Measurements from ENCODE around the gene IGIP.
"Not testable (repeated sequence)": the region's sequence is repeated elsewhere in the genome, so short reads cannot be mapped to it uniquely, and the experiment has no call there.

IGIP gene

DNA sequence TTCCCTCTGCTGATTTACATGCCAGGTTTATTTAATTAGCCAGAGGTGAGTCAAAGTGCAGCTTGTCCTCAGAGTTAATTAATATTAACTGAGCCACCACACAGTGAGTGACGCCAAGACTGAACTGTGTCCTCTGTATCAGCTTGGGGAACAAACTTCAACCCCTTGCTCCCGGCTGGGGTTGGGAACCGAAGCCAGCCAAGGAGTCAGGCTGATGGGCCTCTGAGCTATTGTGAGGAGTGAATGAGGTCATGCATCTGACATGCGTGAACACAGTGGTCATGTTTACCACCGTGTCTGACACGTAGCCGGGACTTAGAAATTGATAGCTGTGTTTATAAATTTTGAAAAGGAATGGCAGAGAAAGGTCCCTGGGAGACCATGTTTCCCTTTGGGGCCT lies 17.1 kb downstream of the IGIP start:
- no peak for DNase-seq

GRCh38 chr5:140143521-140144258 lies 18.0 kb downstream of the IGIP start:
- no peak for DNase-seq

- no peak for DNase-seq
Observed at GRCh38 chr5:140145256-140145655, 19.5 kb downstream of the IGIP start.

GRCh38 chr5:140145818-140146522 lies 20.2 kb downstream of the IGIP start:
- peak in 3 of 4 experiments; percentile 8 to 45 (median 17) for DNase-seq

DNA sequence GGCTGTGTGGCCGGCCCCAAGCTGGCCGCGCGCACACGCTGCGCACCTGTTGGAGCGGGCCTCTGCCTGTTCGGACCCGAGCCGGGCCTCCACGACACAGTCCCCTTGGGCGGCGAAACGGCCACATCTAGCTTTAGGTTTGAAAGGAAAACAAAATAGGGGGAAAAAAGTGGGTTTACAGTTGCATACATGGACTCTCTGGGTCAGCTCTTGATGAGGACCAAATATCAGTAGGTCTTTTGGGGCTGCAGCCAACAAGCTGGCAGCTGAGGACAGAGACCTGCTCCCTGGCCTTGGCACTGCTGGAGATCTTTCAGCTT lies 20.7 kb downstream of the IGIP start:
- no peak for DNase-seq

DNA sequence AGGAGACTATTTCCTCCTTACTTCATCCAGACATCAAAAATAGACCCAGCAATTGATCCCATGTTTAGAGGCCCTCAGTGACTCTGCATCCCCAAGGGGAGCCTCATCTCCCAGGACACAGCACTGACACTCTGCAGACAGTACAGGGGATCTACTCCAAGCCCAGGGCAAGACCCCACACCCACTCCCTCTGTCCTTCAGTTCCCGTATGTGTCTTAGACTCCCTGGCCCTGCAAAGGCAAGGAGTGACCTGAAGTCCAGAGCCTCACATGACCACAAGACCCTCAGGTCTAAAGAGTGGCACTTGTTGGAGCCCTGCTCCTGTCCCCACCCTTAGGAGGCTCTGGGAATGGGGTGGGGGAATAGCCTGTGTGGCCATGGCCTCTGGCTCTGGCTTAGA lies 21.7 kb downstream of the IGIP start:
- DNase-seq: no peak

DNA sequence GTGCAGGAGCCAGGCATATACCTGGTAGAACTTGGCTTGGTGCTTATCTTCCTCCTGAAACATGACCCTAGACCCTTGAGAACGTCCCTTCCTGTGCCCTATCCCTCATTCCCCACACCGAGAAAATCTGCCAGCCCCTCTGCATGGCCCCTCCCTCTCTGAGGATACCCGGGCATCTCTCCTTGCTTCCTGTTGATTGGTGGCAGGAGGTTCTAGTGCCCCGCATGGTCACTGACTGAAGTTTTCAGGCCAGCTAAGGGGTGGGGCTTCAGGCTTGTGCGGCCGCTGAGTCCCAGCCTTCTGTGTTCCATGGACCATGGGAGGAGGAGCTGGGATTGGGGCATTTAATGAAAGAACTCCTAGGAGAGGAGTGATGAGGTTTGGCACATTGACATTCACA lies 22.8 kb downstream of the IGIP start:
- DNase-seq: no peak

DNA sequence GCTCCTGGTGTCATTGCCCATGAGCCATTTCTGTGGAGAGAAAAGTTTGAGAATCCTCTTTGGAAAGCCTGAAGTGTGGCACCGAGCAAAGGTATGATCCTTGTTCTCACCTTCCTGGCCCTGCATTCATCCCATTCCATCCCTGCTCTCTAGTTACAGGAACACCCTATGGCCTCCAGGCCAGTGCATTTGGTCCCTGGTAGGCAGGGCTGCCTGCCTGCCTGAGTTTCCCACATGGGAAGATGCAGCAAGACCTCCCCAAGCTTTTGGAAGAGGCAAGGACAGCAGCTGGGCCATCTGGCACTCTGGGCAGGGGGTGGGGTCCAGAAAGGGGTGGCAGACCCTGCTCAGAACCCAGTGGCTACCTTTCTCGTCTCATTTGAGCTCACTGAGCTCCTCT lies 24.5 kb downstream of the IGIP start:
- DNase-seq: no peak

GRCh38 chr5:140151144-140152021 lies 25.6 kb downstream of the IGIP start:
- no peak for DNase-seq

- no peak for DNase-seq
Observed at GRCh38 chr5:140152022-140152999, 26.6 kb downstream of the IGIP start.

GRCh38 chr5:140153255-140153654 lies 27.5 kb downstream of the IGIP start:
- DNase-seq: no peak

DNA sequence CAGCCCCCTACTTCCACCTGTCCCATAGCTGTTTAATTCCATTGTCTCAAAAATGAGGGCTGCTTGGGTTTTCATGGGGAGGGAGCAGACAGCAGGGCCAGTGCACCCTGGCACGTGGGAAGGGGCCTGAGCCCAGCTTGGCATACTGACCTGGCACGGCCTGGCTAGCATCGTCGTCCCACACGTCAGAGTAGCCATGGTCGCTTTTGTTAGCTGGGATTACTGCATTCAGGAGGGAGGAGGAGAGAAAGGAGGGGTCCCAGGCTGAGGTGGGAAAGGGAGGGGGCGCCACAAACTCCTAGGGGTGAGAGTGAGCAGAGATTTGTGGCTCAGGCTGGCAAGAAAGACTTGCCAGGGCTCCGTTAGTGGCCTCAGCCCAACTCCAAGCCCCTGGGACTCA lies 28.2 kb downstream of the IGIP start:
- DNase-seq: no peak

DNA sequence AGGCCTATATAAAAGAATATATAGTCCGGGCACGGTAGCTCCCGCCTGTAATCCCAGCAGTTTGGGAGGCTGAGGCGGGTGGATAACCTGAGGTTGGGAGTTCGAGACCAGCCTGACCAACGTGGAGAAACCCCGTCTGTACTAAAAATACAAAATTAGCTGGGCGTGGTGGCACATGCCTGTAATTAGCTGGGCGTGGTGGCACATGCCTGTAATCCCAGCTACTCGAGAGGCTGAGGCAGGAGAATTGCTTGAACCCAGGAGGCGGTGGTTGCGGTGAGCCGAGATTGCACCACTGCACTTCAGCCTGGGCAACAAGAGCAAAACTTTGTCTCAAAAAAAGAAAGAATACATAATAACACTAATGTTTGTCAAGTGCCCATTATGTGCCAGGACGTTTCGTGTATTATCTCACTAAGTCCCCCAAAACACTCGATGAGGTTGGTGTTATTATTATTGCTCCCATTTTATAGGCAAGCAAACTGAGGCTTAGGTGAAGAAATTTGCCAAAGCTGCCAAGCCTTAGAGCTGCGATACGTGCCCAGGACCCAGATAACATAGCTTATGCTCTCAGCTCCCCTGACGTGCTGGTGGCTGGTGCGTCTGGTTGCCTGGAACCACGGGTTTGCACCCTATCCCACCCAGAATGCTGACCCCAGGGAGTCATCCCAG lies 29.1 kb downstream of the IGIP start:
- not testable (repeated sequence) for DNase-seq

DNA sequence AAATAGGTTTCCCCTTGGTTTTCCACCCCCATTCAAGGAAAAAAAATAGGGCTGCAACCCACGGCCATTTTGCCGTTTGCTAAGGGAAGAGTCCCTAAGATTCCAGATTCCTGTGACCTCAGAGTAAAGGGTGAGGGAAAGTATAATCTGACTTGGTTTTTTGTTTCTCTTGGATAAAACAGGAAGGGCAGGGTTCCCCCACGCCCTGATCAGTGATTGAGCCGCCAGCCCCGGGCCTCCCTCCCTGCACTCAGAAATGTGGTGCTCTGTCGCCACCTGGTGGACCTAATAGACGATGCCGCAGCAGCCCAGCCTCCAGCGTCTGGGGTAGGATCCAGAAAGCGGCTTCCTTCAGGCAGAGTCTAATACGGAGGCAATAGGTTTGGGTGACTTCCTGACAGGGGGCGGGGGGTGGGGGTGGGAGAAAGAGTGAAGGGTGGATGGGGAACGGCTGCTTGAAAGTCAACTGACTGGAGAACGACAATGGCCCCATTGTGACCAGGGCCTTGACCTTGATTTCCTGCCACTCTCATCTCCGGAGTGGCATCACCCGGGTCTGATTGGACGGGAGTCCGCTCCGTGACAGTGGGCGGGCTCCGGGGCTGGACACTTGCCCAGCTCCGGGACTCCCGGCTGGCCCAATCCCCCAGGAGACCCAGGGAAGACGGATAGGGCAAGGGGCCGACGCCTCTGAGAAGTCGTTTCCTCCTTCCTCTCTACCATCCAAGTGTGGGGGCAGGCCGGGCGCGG lies 31.5 kb downstream of the IGIP start:
- DNase-seq: peak; percentile 67 to 84 (median 74)

DNA sequence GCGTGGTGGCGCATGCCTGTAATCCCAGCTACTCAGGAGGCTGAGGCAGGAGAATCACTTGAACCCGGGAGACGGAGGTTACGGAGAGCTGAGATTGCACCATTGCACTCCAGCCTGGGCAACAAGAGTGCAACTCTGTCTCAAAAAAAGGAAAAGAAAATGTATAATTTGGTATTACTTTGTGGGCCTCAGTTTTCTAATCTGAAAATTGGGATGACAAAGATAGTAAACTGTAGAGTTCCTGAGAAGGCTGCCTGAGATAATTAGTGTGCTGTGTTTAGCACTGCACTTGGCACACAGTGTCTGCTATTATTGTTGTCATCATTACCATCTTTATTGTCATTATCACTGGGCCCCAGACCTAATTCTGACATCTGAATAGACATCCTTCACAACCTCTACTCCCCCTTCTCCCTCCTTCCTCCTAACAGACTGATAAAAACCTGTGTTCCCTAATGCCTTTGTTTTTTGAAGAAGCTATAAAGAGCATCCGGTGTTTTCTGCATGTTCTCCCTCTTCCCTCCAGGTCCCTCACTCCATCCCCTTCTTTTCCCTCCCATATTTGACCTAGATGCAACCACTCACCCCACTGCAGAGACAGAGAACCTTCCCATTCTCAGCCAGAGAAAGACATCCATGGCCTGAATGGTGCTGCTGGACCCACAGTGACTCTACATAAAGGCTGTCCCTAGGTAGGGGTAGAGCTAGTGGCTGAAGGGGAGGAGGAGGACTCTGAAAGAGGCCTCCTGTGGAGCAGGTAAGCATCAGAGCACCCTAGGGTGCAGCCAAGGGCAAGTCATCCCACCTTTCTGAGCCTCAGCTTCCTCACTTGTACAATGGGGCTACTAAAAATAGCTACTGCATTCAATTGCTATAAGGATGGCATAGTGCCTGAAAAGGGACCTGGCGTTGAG lies 33.5 kb downstream of the IGIP start:
- no peak for DNase-seq

- no peak for DNase-seq
Observed at GRCh38 chr5:140162275-140162674, 36.5 kb downstream of the IGIP start.

- DNase-seq: no peak
Observed at GRCh38 chr5:140162781-140163180, 37.0 kb downstream of the IGIP start.

DNA sequence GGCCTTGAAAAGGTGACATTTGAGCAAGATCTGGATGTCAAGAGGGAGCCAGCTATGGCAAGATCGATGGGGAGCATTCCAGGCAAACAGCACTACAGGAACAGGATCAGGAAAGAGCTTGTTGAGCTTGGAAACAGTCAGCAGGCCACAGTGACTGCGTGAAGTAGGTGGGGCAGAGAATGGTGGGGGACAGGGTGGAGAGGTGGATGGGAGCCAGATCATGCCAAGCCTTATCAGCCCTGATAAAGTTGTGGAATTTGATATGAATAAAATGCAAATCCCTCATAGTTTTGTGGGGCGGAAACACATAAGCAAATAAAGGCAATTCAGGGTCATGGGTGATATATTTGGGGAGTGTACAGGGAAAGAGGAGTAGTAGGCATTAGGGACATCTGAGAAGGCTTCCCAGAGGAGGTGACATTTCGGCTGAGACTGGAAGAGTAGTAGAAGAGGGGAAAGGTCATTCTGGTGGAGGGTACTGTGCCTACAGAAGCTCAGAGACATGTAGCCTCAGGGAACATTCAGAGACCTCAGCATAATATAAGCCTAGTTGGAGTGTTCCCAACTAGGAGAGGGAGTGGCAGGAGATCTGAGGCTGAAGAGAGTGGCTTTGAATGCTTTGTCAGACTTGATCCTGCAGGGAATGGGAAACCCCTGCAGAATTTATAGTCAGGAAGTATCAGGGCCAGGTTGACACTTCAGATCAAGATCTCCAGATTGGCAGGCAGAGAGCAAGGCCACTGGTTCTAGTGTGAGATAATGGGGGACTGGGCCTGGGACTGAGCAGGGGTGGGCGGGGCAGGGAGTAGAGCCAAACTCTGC lies 39.6 kb downstream of the IGIP start:
- no peak for DNase-seq

- DNase-seq: no peak
Observed at GRCh38 chr5:140165923-140166270, 40.2 kb downstream of the IGIP start.
